ENCODE data around the gene NFIX. TPM values are rescaled to one million over a fixed set of nuclear protein-coding genes. Genes with fewer than 3 reads are reported as not detected.

The NFIX gene
- total RNA-seq, 1 donor from 2014 or later: 76.5 TPM

- TF ChIP-seq CTCF (IDR thresholded peaks at IDR 0.05): no peak
- H3K9me3 ChIP-seq: no peaks in the 10 kb centered on the region
- peaks cover 9 to 57% of the 10 kb centered on the region in 2 donors for H3K4me1 ChIP-seq
- H3K27ac ChIP-seq: peak overlapping the region; percentile 95 to 97
- intact Hi-C loops (cut with DNase I): loop anchor here (5.0 kb wide), 1 partner anchor 42 kb away; no protein-coding TSS in a partner anchor
- H3K4me3 ChIP-seq: peak overlapping the region in 1 of 2 donors; percentile 56
- no peak for DNase-seq (ENCODE audit: low spot score in 2 of 2)
- H3K36me3 ChIP-seq: no peaks in the 10 kb centered on the region
- H3K27me3 ChIP-seq: no peaks in the 10 kb centered on the region
These were observed 24.7 kb downstream of the NFIX start for GRCh38 chr19:13020002-13020414.

GRCh38 chr19:13022111-13022858 is 27.0 kb downstream of the NFIX start:
- intact Hi-C loops (cut with DNase I): loop anchor here (5.0 kb wide), 1 partner anchor 40 kb away; no protein-coding TSS in a partner anchor

GRCh38 chr19:13022859-13023636 is 27.8 kb downstream of the NFIX start:
- intact Hi-C loops (cut with DNase I): loop anchor here (5.0 kb wide), 1 partner anchor 39 kb away; no protein-coding TSS in a partner anchor
- DNase-seq (ENCODE audit: low spot score in 2 of 2): peak in 1 of 2 donors; percentile 93
- Histone ChIP-seq H3K4me1 (peaks cover 18 to 62% of the 10 kb centered on the region in 2 donors), H3K27ac (peak overlapping the region; percentile 95 to 97), H3K4me3 (peak overlapping the region; percentile 57 to 67), H3K9me3 (no peaks in the 10 kb centered on the region), H3K27me3 (no peaks in the 10 kb centered on the region), H3K36me3 (no peaks in the 10 kb centered on the region)
- TF ChIP-seq CTCF (IDR thresholded peaks at IDR 0.05): no peak

More at GRCh38 chr19:13022111-13022858, 27.0 kb downstream of the NFIX start:
- no peaks in the 10 kb centered on the region for H3K9me3 ChIP-seq
- peak overlapping the region; percentile 95 to 97 for H3K27ac ChIP-seq
- TF ChIP-seq CTCF (IDR thresholded peaks at IDR 0.05): no peak
- no peaks in the 10 kb centered on the region for H3K27me3 ChIP-seq
- peaks cover 14 to 59% of the 10 kb centered on the region in 2 donors for H3K4me1 ChIP-seq
- DNase-seq (ENCODE audit: low spot score in 2 of 2): peak in 1 of 2 donors; percentile 84
- peak overlapping the region; percentile 57 to 67 for H3K4me3 ChIP-seq
- no peaks in the 10 kb centered on the region for H3K36me3 ChIP-seq

- intact Hi-C loops (cut with DNase I): loop anchor here (5.0 kb wide), 1 partner anchor 39 kb away; no protein-coding TSS in a partner anchor
These were observed 28.4 kb downstream of the NFIX start for GRCh38 chr19:13023656-13024055.

More at GRCh38 chr19:13023656-13024055, 28.4 kb downstream of the NFIX start:
- Histone ChIP-seq H3K4me1 (peaks cover 18 to 65% of the 10 kb centered on the region in 2 donors), H3K27ac (peak overlapping the region; percentile 95 to 97), H3K9me3 (no peaks in the 10 kb centered on the region), H3K4me3 (peak overlapping the region; percentile 57 to 67), H3K27me3 (no peaks in the 10 kb centered on the region), H3K36me3 (no peaks in the 10 kb centered on the region)
- DNase-seq (ENCODE audit: low spot score in 2 of 2): no peak
- TF ChIP-seq CTCF (IDR thresholded peaks at IDR 0.05): no peak
